SK-N-SH (cell line): ENCODE data around the gene FSHR. TPM values are rescaled to one million over a fixed set of nuclear protein-coding genes. Genes with fewer than 3 reads are reported as not detected.

Experiments
- CTCF ChIA-PET: fragments of 300-600, 350-600 bp; formaldehyde crosslinking; extraction: SDS; loops from one replicate; lab custom pipeline; 2021; lab: Yijun Ruan, JAX
- POLR2A ChIA-PET: fragments of 350-600 bp; sonication (Branson Sonifier 250); formaldehyde crosslinking; extraction: SDS; loops from one replicate; lab custom pipeline; 2020; ENCODE audit warnings: antibody characterized with exemption, inconsistent platforms; lab: Yijun Ruan, JAX
- DNase-seq: peaks from one replicate; pipeline ENCODE4 v3.0.0; 2012
- H2AFZ ChIP-seq: fragments of 200-600 bp; sonication (generic); 2 replicates; pipeline ENCODE4 v1.8.1; 2016; ENCODE audit warnings: antibody characterized with exemption, mild to moderate bottlenecking, low read depth
- H3F3A ChIP-seq: fragments of 200-600 bp; sonication (generic); replicated peaks from 2 replicates; pipeline ENCODE3; 2016; ENCODE audit warnings: antibody characterized with exemption, mild to moderate bottlenecking; ENCODE audit not compliant: insufficient read depth
- H3K27ac ChIP-seq, 2 experiments: fragments of 200-500 bp in 1 of 2; fragments of 200-600 bp in 1 of 2; sonication (Bioruptor generic) in 1 of 2; sonication (generic), shearing (Covaris generic) in 1 of 2; 2 replicates each; pipeline versions ENCODE4 v1.5.1 to v1.6.1; 2014 to 2016; ENCODE audit warnings: low read depth in 2 of 2, inconsistent platforms in 1 of 2, low read length in 1 of 2, mild to moderate bottlenecking in 1 of 2, mixed read lengths in 1 of 2
- H3K27me3 ChIP-seq: fragments of 200-600 bp; sonication (generic), shearing (Covaris generic); 2 replicates; pipeline ENCODE4 v1.6.1; 2016; ENCODE audit warnings: mixed run types; ENCODE audit not compliant: insufficient read depth
- H3K36me3 ChIP-seq, 2 experiments: fragments of 200-500 bp in 1 of 2; fragments of 200-600 bp in 1 of 2; sonication (Bioruptor generic) in 1 of 2; sonication (generic) in 1 of 2; replicated peaks in 1 of 2; 2 replicates each; pipeline versions ENCODE3 to v1.5.1; 2014 to 2016; ENCODE audit warnings: low read length in 1 of 2, mild to moderate bottlenecking in 1 of 2; ENCODE audit not compliant: insufficient read depth in 2 of 2, control insufficient read depth in 1 of 2
- H3K4me1 ChIP-seq, 2 experiments: fragments of 200-500 bp in 1 of 2; fragments of 200-600 bp in 1 of 2; sonication (Bioruptor generic) in 1 of 2; sonication (generic), shearing (Covaris generic) in 1 of 2; 2 replicates each; pipeline versions ENCODE4 v1.5.1 to v1.6.1; 2014 to 2016; ENCODE audit warnings: low read depth in 1 of 2, low read length in 1 of 2, mixed run types in 1 of 2; ENCODE audit not compliant: insufficient read depth in 2 of 2, control insufficient read depth in 1 of 2
- H3K4me2 ChIP-seq: fragments of 200-600 bp; sonication (generic), shearing (Covaris generic); 2 replicates; pipeline ENCODE4 v1.6.1; 2017; ENCODE audit warnings: mixed run types
- H3K4me3 ChIP-seq, 2 experiments: fragments of 200-500 bp in 1 of 2; fragments of 200-600 bp in 1 of 2; sonication (Bioruptor generic) in 1 of 2; sonication (generic), shearing (Covaris generic) in 1 of 2; 2 replicates each; pipeline versions ENCODE4 v1.5.1 to v1.8.1; 2014 to 2016; ENCODE audit warnings: low read depth in 2 of 2, inconsistent platforms in 1 of 2, low read length in 1 of 2, mild to moderate bottlenecking in 1 of 2, mixed read lengths in 1 of 2, moderate library complexity in 1 of 2
- H3K79me2 ChIP-seq: fragments of 200-600 bp; sonication (generic); 2 replicates; pipeline ENCODE4 v1.8.1; 2017; ENCODE audit warnings: mild to moderate bottlenecking; ENCODE audit not compliant: insufficient read depth
- H3K9ac ChIP-seq: fragments of 200-600 bp; sonication (generic); 2 replicates; pipeline ENCODE4 v1.6.1; 2017; ENCODE audit warnings: mixed run types
- H3K9me2 ChIP-seq: fragments of 200-600 bp; sonication (generic); 2 replicates; pipeline ENCODE4 v1.6.1; 2017; ENCODE audit warnings: mixed run types
- H3K9me3 ChIP-seq: fragments of 200-600 bp; sonication (generic); 2 replicates; pipeline ENCODE4 v1.6.1; 2017; ENCODE audit warnings: mixed run types, mild to moderate bottlenecking, moderate library complexity
- H4K20me1 ChIP-seq: fragments of 200-600 bp; sonication (generic); 2 replicates; pipeline ENCODE4 v1.6.1; 2017; ENCODE audit warnings: mild to moderate bottlenecking, mixed run types; ENCODE audit not compliant: insufficient read depth
- CHD2 ChIP-seq: fragments of 150-350 bp; IDR thresholded peaks from 2 replicates; pipeline ENCODE4 v1.6.1; 2018; ENCODE audit warnings: low read length; ENCODE audit not compliant: partially characterized antibody
- ELF1 ChIP-seq: IDR thresholded peaks from 2 replicates; pipeline ENCODE4 v1.4.0; 2012
- EP300 ChIP-seq, 2 experiments: IDR thresholded peaks; 2 replicates each; pipeline versions ENCODE4 v1.4.0 to v1.6.1; 2012; ENCODE audit warnings: borderline replicate concordance in 1 of 2, low read depth in 1 of 2, low read length in 1 of 2
- EZH2phosphoT487 ChIP-seq: fragments of 200-600 bp; sonication (generic); IDR thresholded peaks from 2 replicates; pipeline ENCODE4 v1.6.1; 2017; ENCODE audit warnings: low read depth, mixed run types, mild to moderate bottlenecking, antibody characterized with exemption, moderate library complexity, borderline replicate concordance
- FOSL2 ChIP-seq: IDR thresholded peaks from 2 replicates; pipeline ENCODE4 v1.4.0; 2012; ENCODE audit warnings: low read depth, mild to moderate bottlenecking, moderate library complexity, borderline replicate concordance
- FOXJ3 ChIP-seq: sonication (generic); formaldehyde crosslinking; IDR thresholded peaks from 2 replicates; pipeline ENCODE4 v1.5.1; 2020; ENCODE audit warnings: mild to moderate bottlenecking, missing genetic modification reagents
- FOXM1 ChIP-seq: IDR thresholded peaks from 2 replicates; pipeline ENCODE4 v1.4.0; 2012; ENCODE audit warnings: low read depth, mild to moderate bottlenecking
- GATA2 ChIP-seq: sonication (generic); formaldehyde crosslinking; IDR thresholded peaks from 2 replicates; pipeline ENCODE4 v1.5.0; 2020; ENCODE audit warnings: mild to moderate bottlenecking, missing genetic modification reagents
- MEF2A ChIP-seq: IDR thresholded peaks from 2 replicates; pipeline ENCODE4 v1.4.0; 2012; ENCODE audit warnings: low read depth, borderline replicate concordance
- MXI1 ChIP-seq: IDR thresholded peaks from 2 replicates; pipeline ENCODE4 v1.6.1; 2012; ENCODE audit warnings: mild to moderate bottlenecking, low read depth, low read length, improper control_type of control experiment
- NFIC ChIP-seq: IDR thresholded peaks from 2 replicates; pipeline ENCODE4 v1.4.0; 2012; ENCODE audit warnings: borderline replicate concordance
- POLR2AphosphoS5 ChIP-seq: IDR thresholded peaks from 2 replicates; pipeline ENCODE4 v1.6.1; 2012; ENCODE audit warnings: low read depth, low read length
- RFX5 ChIP-seq: IDR thresholded peaks from 2 replicates; pipeline ENCODE4 v1.6.1; 2012; ENCODE audit warnings: mild to moderate bottlenecking, improper control_type of control experiment, low read length
- SIN3A ChIP-seq: IDR thresholded peaks from 2 replicates; pipeline ENCODE4 v1.6.1; 2012; ENCODE audit warnings: low read depth, mild to moderate bottlenecking, low read length, moderate library complexity, borderline replicate concordance
- SMC3 ChIP-seq: IDR thresholded peaks from 2 replicates; pipeline ENCODE4 v1.6.1; 2012; ENCODE audit warnings: low read depth, low read length, improper control_type of control experiment
- TAF1 ChIP-seq: IDR thresholded peaks from 2 replicates; pipeline ENCODE4 v1.6.1; 2012; ENCODE audit warnings: low read depth, mild to moderate bottlenecking, low read length, moderate library complexity, borderline replicate concordance
- WGBS: methylation state at CpG from one replicate; pipeline ENCODE4 v1.1.6; 2017; ENCODE audit warnings: low lambda C conversion rate; 5-methylcytosine and 5-hydroxymethylcytosine counted together
- polyA plus RNA-seq, 3 experiments: library from polyadenylated mRNA; depleted of rRNA; stranded (reverse); fragments of >200 nt; gene quantifications; 2 replicates each; pipeline ENCODE4 v1.2.3, GENCODE V29; 2012
- TF ChIP-seq, protein P1 (sequence below): IDR thresholded peaks from 2 replicates; pipeline ENCODE4 v1.4.0; 2012; ENCODE audit warnings: low read depth, borderline replicate concordance
- TF ChIP-seq, protein P2 (sequence below): fragments of 200-600 bp; sonication (generic); IDR thresholded peaks from 2 replicates; pipeline ENCODE4 v1.6.1; 2017; ENCODE audit warnings: antibody characterized with exemption, mild to moderate bottlenecking, moderate library complexity
- TF ChIP-seq, protein P3 (sequence below): fragments of 150-350 bp; IDR thresholded peaks from 2 replicates; pipeline ENCODE4 v1.6.1; 2017; ENCODE audit warnings: antibody characterized with exemption, low read length, low read depth, borderline replicate concordance

Gene FSHR
- polyA plus RNA-seq, 1 of the 3 experiments (the other 2 are of a cell fraction), result not detected

GRCh38 chr2:48934807-48935206 is 219.5 kb downstream of the FSHR start:
- H3K27ac ChIP-seq, result no peak overlapping the region
- H3K4me1 ChIP-seq, result peaks cover 0 to 4% of the 10 kb centered on the region in 2 experiments; a peak in 1 of 4 replicates
- 62% methylated on average over 7 of the region's 7 CpGs for WGBS
- no peaks in the 10 kb centered on the region for H3K36me3 ChIP-seq
- no peak overlapping the region for H3K4me3 ChIP-seq
- no peak overlapping the region for H2AFZ ChIP-seq
- TF ChIP-seq POLR2AphosphoS5 (no peak), FOXJ3 (CRISPR knock-in tag) (no peak), ELF1 (no peak), SMC3 (no peak), CHD2 (no peak), GATA2 (CRISPR knock-in tag) (no peak), FOXM1 (no peak), EP300 (IDR thresholded peaks at IDR 0.05; ENCODE audit: borderline replicate concordance in 1 of 2, low read depth in 1 of 2, low read length in 1 of 2) (no peak), TAF1 (no peak), SIN3A (no peak), MXI1 (no peak), MEF2A (no peak), NFIC (no peak), EZH2phosphoT487 (no peak), RFX5 (no peak), FOSL2 (no peak)
- TF ChIP-seq, protein P1, sequence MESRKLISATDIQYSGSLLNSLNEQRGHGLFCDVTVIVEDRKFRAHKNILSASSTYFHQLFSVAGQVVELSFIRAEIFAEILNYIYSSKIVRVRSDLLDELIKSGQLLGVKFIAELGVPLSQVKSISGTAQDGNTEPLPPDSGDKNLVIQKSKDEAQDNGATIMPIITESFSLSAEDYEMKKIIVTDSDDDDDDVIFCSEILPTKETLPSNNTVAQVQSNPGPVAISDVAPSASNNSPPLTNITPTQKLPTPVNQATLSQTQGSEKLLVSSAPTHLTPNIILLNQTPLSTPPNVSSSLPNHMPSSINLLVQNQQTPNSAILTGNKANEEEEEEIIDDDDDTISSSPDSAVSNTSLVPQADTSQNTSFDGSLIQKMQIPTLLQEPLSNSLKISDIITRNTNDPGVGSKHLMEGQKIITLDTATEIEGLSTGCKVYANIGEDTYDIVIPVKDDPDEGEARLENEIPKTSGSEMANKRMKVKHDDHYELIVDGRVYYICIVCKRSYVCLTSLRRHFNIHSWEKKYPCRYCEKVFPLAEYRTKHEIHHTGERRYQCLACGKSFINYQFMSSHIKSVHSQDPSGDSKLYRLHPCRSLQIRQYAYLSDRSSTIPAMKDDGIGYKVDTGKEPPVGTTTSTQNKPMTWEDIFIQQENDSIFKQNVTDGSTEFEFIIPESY, result no peak
- TF ChIP-seq, protein P2, sequence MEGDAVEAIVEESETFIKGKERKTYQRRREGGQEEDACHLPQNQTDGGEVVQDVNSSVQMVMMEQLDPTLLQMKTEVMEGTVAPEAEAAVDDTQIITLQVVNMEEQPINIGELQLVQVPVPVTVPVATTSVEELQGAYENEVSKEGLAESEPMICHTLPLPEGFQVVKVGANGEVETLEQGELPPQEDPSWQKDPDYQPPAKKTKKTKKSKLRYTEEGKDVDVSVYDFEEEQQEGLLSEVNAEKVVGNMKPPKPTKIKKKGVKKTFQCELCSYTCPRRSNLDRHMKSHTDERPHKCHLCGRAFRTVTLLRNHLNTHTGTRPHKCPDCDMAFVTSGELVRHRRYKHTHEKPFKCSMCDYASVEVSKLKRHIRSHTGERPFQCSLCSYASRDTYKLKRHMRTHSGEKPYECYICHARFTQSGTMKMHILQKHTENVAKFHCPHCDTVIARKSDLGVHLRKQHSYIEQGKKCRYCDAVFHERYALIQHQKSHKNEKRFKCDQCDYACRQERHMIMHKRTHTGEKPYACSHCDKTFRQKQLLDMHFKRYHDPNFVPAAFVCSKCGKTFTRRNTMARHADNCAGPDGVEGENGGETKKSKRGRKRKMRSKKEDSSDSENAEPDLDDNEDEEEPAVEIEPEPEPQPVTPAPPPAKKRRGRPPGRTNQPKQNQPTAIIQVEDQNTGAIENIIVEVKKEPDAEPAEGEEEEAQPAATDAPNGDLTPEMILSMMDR, result no peak
- TF ChIP-seq, protein P3, sequence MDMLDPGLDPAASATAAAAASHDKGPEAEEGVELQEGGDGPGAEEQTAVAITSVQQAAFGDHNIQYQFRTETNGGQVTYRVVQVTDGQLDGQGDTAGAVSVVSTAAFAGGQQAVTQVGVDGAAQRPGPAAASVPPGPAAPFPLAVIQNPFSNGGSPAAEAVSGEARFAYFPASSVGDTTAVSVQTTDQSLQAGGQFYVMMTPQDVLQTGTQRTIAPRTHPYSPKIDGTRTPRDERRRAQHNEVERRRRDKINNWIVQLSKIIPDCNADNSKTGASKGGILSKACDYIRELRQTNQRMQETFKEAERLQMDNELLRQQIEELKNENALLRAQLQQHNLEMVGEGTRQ, result no peak
- TF ChIP-seq, all 33 proteins: peak for 0
- Histone ChIP-seq H3K4me2 (no peak overlapping the region), H4K20me1 (no peaks in the 10 kb centered on the region), H3K79me2 (no peaks in the 10 kb centered on the region), H3K9me3 (no peaks in the 10 kb centered on the region), H3K27me3 (no peaks in the 10 kb centered on the region), H3K9ac (no peak overlapping the region), H3F3A (no peaks in the 10 kb centered on the region), H3K9me2 (no peaks in the 10 kb centered on the region)
- CTCF ChIA-PET, result interaction anchor here (0.8 kb wide), 1 partner anchor 9 kb away, joined by 4 read pairs; no protein-coding TSS in a partner anchor
- no peak for DNase-seq
- POLR2A ChIA-PET, result no interaction called here
